HG02798 (cell line): ENCODE measurements around the gene EARS2.
"Not testable (repeated sequence)": the region's sequence is repeated elsewhere in the genome, so short reads cannot be mapped to it uniquely, and the experiment has no call there.

Experiments used
- ATAC-seq: cut with Tn5 transposase; IDR thresholded peaks from one replicate; pipeline ENCODE4 v1.9.1; 2021; ENCODE audit warnings: mild to moderate bottlenecking; ENCODE audit not compliant: unreplicated experiment, poor library complexity

Gene EARS2

DNA sequence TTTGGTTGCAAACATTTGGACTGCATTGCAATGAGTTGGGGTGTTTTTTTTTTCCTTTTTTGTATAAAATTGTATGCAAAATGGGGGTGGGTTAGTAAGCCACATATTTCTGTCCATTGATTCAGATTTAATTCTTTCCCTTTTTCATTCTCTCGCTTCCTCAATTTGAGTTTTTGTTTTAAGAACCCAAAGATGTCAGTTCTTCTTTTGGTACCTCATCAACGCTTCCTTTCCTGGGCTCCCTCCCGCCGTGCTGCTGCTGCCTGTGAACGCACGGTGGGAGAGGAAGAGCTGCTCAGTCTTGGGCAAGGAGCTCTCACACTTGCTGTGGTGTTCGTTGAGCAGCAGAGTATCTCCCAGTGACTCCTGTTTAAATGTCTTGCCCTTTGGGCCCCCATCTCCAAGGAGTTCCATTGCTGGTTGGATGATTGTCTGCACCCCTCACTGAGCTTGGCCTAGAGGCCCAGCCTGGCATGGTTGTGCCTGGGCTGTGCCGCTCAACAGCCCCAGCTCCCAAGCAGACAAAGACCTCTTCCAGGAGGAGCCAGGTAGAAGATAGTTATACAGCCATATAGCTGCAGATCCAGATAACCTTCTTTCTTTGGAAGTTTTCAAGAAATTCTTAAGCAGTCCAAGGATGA, 14.0 kb upstream of the EARS2 start:
- no peak for ATAC-seq

DNA sequence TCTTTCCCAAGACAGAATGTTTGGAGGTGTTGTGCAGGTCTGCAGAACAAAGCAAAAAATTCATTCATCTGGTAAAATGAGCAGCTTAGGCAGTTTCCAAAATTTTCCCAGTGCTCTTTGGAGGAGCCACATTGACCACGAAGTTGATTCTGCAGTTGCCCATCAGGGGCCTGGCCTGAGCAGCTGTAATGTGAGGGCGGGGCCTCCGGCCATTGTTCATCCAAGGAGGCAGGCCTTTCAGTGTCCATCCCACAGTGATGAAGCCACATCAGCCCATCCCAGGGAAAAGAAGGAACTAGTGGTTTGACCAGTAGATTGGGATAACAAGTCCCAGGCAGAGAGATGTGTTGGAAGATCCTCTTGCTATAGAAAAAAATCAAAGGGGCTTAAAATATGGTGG, 10.5 kb upstream of the EARS2 start:
- no peak for ATAC-seq

DNA sequence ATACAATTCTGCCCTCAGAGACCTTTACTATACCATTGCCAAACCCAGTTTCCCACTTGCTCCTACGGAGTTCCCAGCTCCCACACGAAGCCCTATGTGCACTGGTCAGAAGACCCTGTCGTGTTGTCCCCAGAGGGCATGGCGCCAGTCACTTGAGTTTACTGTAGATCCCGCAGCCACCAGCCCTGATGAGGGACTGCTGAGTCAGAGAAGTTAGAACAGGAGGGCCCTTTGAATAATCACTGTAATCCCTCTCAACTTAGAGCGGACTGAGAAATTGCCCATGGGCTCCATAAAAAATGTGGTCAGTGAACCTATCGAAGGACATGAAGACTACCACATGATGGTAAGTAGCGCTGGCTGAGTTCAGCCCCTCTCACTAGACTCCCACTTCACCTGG, 9.6 kb upstream of the EARS2 start:
- ATAC-seq: no peak

DNA sequence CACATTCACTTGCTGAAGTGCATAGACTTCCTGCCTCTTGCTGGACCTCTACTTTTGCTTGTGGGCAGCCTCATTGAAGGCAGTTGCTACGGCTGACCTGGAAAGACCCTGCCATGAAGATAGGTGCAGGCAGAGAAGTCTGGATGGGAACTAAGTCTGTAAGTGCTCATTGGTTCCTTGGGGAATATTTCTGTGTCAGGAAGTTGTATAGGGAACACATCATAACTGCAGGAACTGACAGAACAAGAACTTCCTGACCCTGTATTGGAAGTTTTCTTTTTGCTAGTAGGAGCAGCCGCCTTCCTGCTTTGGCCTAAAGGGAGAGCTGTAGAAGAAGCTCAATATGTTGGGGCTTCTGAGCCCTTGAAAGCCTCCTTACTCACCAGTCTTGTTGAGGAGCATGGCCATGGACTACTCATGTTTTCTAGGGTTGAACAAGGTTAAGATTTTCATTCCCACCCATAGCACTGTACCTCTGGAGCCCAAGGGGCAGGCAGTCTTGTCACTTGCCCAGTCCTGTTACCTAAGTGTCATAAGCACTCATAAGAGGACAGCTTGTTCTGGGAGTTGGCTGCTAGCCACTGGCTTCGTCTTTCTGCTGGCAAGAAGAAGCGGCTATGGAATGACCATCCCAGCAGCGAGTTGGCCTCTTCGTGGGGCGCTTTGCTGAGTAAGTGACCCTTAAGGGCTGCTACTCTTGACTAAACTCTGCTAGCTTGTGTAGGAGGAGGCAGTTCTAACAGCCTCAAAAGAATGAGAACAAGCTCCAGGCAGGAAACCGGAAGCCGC, 7.6 kb upstream of the EARS2 start:
- ATAC-seq: no peak

DNA sequence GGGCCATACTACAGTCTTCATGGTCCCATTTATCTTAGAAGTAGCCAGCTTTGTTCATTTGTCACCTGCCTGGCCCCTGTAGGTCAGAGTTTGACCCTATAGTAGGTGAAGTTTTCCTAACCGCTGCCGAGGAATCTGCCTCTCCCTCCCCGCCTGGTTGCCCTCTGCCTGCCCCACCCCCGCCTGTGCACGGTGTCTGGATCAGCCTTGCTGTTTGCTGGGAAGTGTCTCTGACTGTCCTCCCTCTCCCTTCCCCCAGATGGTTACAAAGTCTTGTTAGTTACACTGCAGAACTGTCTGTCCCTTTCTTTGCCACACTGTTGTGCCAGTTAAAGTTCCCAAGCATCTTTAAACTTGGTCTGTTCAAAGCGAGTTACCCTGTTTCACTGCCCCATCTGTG, 6.0 kb upstream of the EARS2 start:
- ATAC-seq: no peak

DNA sequence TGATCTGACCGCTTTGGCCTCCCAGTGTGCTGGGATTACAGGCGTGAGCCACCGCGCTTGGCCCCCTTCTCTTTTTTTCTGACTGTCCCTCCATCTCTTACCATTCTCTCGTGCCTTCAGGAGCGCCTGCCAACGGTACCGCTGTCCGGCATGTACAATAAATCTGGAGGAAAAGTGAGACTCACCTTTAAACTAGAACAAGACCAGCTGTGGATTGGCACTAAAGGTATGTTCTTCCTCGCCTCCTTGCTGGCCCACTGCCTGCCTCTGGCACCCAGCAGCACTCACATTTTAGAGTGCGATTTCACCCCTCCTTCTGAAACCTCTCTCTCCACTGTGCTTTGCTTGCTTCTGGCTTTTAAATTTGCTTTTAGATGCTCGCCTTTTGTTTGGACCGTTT, 5.4 kb upstream of the EARS2 start:
- ATAC-seq: no peak

DNA sequence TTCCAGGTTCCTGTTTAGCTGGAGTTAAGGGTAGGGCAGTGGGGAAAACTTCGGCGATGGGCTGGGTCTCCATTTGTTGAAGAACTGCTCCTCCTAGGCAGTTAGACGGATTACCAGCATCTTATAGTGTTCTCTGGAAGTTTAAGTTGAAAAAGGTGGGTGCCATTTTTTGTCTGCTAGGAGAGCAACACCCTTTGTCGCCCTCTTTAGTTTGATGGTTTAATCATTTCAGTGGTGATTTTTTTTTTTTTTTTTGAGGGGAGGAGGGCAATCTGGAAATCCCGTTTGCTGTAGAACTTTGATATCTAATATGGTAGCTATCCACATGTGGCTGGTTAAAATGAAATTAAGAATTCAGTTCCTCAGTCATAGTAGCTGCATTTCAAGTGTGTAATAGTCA, 4.4 kb upstream of the EARS2 start:
- ATAC-seq: no peak

DNA sequence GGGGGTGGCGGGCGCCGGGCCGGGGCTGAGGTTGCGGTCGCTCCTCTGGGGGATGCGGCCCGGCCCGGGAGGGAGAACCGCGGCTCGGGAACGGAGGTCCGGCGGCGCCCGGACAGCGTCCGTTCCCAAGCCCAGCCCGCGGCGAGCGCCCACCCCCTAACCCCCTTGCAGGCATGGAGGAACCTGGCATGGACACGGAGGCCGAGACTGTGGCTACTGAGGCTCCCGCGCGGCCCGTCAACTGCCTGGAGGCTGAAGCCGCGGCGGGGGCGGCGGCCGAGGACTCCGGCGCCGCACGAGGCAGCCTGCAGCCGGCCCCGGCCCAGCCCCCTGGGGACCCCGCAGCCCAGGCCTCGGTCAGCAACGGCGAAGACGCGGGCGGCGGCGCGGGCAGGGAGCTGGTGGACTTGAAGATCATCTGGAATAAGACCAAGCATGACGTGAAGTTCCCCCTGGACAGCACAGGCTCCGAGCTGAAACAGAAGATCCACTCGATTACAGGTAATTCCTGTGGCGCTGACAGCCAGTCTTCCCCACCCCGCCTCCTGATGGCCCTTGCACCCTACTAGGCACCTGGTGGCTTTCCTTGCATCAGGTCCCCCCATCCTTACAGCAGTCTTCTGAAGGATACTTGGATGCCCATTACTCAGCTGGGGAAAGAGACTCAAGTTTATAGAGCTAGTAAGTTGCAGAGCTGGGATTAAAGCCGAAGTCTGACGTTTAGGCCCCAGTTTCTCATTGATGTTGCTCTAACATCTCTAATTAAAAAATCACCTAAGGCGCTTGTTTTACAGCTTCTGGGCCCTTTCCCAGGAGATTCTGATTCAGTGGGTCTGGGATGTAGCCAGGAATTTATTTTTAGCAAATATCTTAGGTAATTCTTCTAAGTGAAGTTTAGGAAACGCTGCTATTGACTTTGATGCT, 891 bp upstream of the EARS2 start:
- ATAC-seq: peak; percentile 4

DNA sequence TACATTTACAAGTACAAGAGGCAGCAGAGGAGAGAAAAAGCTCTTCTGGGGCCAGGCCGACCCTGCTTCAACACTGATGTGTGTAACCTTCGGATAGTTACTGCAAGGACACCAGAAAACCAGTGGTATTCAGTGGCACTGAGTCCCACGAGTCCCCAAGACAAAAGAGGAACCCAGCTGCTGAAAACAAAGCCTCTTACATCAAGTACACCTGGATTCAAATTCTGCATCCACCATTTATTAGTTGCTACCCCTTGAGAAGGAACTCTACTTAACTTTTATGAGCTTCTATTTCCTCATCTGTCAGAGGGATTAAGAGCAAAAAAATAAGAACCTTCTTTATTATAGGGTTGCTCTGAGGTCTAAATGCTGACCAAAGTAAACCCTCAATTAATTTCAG, 2.6 kb downstream of the EARS2 start:
- no peak for ATAC-seq

DNA sequence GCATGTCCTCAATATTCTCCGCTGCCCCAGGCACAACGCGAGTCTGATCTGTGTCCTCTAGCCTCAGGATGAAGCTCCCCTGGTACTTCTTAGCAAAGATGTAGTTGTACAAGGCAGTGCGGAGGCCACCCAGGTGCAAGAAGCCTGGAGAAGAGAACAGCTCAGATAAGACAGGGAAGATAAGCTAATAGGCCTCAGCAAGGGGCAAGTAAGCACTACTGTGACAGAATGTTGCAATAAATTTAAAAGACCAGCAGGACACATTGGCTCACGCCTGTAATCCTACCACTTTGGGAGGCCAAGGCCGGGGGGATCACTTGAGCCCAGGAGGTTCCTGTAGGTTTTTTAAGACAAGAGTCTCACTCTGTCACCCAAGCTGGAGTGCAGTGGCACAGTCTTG, 5.0 kb downstream of the EARS2 start:
- no peak for ATAC-seq

DNA sequence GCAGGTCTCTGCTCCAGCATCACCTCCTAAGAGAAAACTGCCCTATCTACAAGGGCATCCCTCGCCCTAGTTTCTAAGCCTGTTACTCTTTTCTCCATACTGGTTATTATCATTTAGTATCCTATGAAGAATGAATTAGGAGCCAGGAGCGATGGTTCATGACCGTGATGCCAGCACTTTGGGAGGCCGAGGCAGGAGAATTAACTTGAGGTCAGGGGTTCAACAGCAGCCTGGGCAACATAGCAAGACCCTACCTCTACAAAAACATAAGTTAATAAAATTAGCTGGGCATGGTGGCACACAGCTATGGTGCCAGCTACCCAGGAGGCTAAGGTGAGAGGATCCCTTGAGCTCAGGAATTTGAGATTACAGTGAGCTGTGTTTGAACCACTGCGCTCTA, 7.2 kb downstream of the EARS2 start:
- ATAC-seq: no peak

DNA sequence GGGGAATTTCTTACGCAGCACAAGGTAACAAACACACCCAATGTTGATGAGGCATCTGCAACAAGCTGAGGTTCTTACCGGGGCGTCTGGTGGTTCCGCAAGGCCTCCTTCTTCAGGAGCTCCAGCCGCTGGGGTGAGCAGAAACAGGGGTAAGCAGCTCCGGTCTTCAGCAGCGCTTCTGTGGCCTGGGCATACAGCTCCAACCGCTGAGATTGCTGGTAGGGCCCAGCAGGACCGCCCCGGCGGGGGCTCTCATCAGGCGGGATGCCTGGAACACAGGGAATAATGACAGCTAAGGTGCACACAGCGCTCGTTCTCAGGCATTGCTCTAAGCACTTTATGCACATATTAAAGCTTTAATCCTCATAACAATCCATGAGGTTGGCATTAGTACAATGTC, 12.7 kb downstream of the EARS2 start:
- no peak for ATAC-seq

DNA sequence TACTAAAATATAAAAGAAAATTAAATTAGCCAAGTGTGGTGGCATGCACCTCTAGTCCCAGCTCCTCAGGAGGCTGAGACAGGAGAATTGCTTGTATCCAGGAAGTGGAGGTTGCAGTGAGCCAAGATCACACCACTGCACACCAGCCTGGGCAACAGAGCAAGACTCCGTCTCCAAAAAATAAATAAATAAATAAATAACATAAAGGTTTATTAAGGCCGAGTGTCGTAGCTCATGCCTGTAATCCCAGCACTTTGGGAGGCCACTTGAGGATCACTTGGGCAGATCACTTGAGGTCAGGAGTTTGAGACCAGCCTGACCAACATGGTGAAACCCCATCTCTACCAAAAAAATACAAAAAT, 16.4 kb downstream of the EARS2 start:
- ATAC-seq: not testable (repeated sequence)

DNA sequence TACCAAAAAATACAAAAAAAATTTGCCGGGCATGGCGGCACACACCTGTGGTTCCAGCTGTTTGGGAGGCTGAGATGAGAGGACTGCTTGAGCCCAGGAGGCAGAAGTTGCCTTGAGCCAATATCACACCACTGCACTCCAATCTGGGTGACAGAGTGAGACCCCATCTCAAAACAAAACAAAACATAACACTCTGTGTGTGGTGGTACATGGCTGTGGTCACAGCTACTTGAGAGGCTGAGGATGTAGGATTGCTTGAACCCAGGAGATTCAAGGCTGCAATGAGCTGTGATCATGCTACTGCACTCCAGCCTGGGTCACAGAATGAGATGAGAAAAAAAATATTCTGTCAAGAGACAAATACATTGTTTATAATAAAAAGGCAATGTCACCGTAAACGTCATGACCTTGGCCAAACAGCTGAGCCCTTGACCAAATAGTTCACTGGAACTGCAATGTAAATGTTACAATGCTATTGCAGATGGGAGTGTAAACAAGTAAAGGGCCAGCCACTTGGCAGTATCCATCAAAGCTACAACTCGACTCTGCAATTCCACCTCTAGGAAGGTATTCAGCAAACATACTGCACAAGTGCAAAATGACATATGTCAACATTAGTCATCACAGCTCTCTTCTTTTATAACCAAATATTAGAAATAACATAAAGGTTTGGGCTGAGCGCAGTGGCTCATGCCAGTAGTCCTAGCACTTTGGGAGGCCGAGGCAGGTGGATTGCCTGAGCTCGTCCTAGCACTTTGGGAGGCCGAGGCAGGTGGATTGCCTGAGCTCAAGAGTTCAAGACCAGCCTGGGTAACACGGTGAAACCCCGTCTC, 16.9 kb downstream of the EARS2 start:
- no peak for ATAC-seq

DNA sequence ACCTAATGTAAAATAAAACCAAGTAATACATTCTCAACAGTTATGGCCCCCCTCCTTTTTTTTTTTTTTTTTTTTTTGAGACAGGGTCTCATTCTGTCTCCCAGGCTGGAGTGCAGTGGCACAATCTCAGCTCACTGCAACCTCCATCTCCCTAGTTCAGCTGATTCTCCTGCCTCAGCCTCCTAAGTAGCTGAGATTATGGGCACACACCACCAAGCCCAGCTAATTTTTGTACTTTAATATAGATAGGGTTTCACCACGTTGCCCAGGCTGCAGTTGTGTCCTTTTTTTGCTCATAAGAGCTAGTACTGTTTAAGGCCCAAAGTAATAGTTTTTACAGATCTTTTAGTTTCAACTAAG, 18.3 kb downstream of the EARS2 start:
- no peak for ATAC-seq

DNA sequence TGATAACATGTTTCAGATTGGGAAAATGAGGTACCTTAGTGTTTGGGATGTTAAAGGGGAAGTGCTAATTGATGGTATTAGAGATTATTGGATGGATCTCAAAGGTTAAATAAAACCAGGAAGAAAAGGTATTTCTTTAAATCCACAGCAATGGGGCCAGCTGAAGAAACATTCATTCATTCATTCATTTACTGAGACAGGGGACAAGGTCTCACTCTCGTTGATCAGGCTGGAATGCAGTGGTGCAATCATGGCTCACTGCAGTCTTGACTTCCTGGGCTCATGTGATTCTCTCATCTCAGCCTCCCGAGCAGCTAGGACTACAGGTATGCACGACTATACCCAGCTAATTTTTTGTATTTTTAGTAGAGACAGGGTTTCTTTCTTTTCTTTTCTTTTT, 19.8 kb downstream of the EARS2 start:
- ATAC-seq: no peak

DNA sequence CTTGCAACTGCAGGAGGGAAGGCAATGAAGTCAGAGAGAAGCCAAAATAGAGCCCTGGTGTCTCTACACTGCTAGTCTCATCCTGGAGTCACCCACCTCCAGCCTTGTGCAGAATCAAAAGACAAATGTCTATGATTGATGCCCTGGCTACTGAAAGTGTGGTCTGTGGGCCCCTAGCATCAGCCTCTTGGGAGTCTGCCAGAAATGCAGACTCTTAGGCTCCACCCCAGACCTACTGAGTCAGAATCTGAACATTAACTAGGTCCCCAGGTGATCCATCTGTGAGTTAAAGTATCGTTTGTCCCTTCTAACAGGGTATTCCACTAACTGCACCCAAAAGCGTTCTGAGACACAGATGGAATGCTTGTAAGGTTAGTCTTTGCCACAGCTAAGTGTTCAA, 21.2 kb downstream of the EARS2 start:
- no peak for ATAC-seq

DNA sequence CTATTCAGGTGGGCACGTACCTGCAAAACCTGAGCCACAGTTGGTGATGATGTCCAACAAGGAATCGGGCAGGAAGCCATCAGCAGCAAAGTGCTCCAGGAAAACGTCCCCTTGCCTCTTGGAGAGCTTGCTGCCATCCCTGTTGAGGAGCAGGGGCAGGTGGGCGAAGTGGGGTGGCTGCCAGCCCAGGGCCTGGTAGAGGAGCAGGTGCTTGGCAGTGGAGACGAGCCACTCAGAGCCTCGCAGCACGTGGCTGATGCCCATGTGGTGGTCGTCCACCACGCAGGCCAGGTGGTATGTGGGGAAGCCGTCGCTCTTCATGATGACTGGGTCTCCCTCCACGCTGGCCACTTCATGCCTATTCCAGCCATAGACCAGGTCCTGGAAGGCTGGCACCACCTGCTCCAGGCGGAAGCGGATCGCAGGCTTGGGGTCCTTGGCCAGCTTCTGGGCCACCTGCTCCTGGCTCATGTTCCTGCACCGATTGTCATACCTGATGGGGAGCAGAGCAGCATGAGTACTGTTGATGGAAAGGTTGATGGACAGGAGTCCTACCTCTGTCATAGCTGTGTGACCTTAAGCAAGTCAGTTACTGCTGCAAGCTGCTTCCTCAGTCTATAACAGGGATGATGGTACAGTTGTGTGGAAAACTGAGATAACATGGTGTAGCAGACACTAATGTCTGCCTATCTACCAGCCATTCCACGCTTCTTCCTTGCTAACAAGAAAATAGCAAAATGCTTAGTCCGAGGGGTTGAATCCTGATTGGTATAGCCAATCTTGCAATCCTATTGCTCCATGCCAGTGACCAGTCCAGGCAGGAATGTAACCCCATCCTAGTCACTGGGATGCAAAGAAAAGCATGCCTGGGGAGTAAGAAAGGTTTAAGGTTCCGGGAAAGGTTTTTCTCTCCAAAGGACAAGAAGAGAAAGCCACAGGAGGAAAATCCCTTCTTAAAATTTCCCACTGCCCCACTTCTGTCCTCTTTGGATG, 22.0 kb downstream of the EARS2 start:
- ATAC-seq: no peak

DNA sequence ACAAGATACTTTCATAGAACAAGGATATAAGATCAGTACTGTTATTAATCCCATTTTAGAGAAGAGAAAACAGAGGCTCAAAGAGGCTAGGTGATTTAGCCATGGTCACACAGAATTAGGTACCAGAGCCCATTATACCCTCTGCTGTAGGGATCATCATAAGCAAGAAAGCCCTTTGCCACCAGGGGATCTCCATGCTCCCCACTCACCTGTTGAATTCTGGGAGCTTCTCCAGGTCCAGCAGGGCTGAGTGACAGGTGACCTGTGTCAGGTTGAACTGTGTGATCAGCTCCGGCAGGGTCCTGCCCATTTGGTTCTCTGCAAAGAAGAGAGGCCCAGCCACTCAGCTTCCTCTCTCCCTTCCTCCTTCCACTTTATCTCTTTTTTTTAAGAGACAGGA, 24.7 kb downstream of the EARS2 start:
- ATAC-seq: no peak
